Kidney (tissue), 14 donors: ENCODE results near the gene ZNF217. TPM values are rescaled to one million over a fixed set of nuclear protein-coding genes. Genes with fewer than 3 reads are reported as not detected.
"Not testable (repeated sequence)": the region's sequence is repeated elsewhere in the genome, so short reads cannot be mapped to it uniquely, and the experiment has no call there.

Experiments used
- DNase-seq, 5 donors: peaks; one replicate each; pipeline ENCODE4 v3.0.0-alpha.2; 2013 to 2020
- FAIRE-seq: peaks from 2 replicates; lab custom pipeline; 2012; peaks lifted over from hg19 to GRCh38; lab: Jason Lieb, UNC
- H3K27ac ChIP-seq, 2 donors: one replicate each; pipeline ENCODE4 v1.7.0; 2013; ENCODE audit warnings: low read depth in 2 of 2, low read length in 2 of 2, inconsistent platforms in 1 of 2
- H3K27me3 ChIP-seq: one replicate; pipeline ENCODE4 v1.7.1; 2013; ENCODE audit warnings: low read length, inconsistent platforms; ENCODE audit not compliant: control insufficient read depth, insufficient read depth
- H3K36me3 ChIP-seq, 3 donors: one replicate each; pipeline versions ENCODE4 v1.7.0 to v1.7.1; 2013; ENCODE audit warnings: low read length in 3 of 3, control low read depth in 1 of 3, inconsistent platforms in 1 of 3; ENCODE audit not compliant: insufficient read depth in 3 of 3, control insufficient read depth in 2 of 3
- H3K4me1 ChIP-seq, 3 donors: one replicate each; pipeline versions ENCODE4 v1.7.0 to v1.7.1; 2013; ENCODE audit warnings: low read length in 3 of 3, inconsistent platforms in 1 of 3, low read depth in 1 of 3; ENCODE audit not compliant: control insufficient read depth in 2 of 3, insufficient read depth in 2 of 3
- H3K4me3 ChIP-seq, 3 donors: one replicate each; pipeline versions ENCODE4 v1.7.0 to v1.8.1; 2013; ENCODE audit warnings: low read length in 3 of 3, control low read depth in 1 of 3, inconsistent platforms in 1 of 3
- H3K9ac ChIP-seq, 3 donors: one replicate each; pipeline versions ENCODE4 v1.7.0 to v1.7.1; 2013; ENCODE audit warnings: low read length in 3 of 3, control low read depth in 1 of 3, inconsistent platforms in 1 of 3
- H3K9me3 ChIP-seq, 3 donors: one replicate each; pipeline versions ENCODE4 v1.7.0 to v1.7.1; 2013; ENCODE audit warnings: low read length in 3 of 3, control low read depth in 1 of 3, inconsistent platforms in 1 of 3; ENCODE audit not compliant: control insufficient read depth in 2 of 3, insufficient read depth in 1 of 3
- CTCF ChIP-seq: IDR thresholded peaks from 3 replicates; pipeline ENCODE4 v1.5.1; 2012; ENCODE audit warnings: mild to moderate bottlenecking, moderate library complexity, borderline replicate concordance; ENCODE audit not compliant: insufficient read depth; ENCODE audit errors: extremely low read depth
- intact Hi-C: fragments of 100-400 bp; cut with DNase I; formaldehyde crosslinking; loops from one replicate; pipeline ENCODE4 v1.11.1; 2022
- polyA plus RNA-seq: library from polyadenylated mRNA; stranded (reverse); fragments of 350-450 nt; fragmentation: Illumina TruSeq; extraction: RNeasy Lipid Tissue Mini Kit (QIAGEN cat#74804); gene quantifications from one replicate; pipeline ENCODE4 v1.2.3, GENCODE V29; 2014; ENCODE audit warnings: low read depth, low replicate concordance; ENCODE audit not compliant: insufficient read depth
- total RNA-seq: library from RNA; stranded (reverse); fragmentation: NEBNext Ultra II Directional; extraction: Animal tissue kit (Norgen Biotek cat#: 25700); gene quantifications from one replicate; pipeline ENCODE4 v1.2.1, GENCODE V29; 2021
- donor health status: control.
- donor health status: control.
- donor health status: control.
- donor health status: control.
- donor health status: control.
- donor health status: DM: yes; HTN: yes; CAD: no.
- donor health status: Normal renal cell carcinoma (clear cell type).

The ZNF217 gene
- total and polyA plus RNA-seq, 2 donors from 2014 or later, result 5.0 to 60.9 TPM

GRCh38 chr20:53635221-53635620, 41.6 kb upstream of the ZNF217 start:
- Histone ChIP-seq H3K4me3 (no peak overlapping the region), H3K9ac (no peak overlapping the region), H3K4me1 (no peaks in the 10 kb centered on the region), H3K9me3 (no peaks in the 10 kb centered on the region), H3K27ac (no peak overlapping the region), H3K27me3 (no peaks in the 10 kb centered on the region), H3K36me3 (no peaks in the 10 kb centered on the region)
- DNase-seq, result peak in 1 of 5 donors; percentile 9
- no peak for TF ChIP-seq CTCF
- intact Hi-C loops, result no loop called here
- no peak for FAIRE-seq

DNA sequence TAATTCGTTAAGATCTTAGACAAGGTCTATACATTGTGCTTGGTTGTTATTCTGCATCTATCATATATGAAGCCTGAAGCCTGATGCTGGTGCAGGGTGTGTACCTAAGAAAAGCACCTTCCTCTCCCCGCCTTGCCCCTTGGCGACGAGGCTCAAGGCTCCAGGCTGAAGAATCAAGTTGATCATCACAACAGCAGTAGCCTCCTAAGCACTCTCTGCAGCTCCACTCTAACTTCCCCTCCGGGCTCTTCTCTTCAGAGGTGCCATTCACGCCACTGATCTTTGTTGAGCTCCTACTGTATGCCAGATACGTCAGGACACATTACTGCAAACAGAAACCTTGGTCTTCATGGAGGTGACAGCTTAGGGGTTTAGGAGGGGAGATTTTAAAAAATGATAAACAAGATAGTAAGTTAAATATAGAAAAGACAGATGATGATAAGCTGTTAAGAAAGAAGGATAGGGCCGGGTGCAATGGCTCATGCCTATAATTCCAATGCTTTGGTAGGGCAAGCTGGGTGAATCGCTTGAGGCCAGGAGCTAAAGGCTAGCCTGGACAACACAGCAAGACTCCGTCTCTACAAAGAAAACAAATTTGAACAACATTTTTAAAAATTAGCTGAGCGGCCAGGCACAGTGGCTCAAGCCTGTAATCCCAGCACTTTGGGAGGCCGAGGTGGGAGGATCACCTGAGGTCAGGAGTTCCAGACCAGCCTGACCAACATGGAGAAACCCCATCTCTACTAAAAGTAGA, 38.4 kb upstream of the ZNF217 start:
- no peaks in the 10 kb centered on the region for H3K9me3 ChIP-seq
- peak in 1 of 5 donors; percentile 5 for DNase-seq
- H3K36me3 ChIP-seq, result no peaks in the 10 kb centered on the region
- no peaks in the 10 kb centered on the region for H3K4me1 ChIP-seq
- intact Hi-C loops, result no loop called here
- FAIRE-seq, result no peak
- no peak overlapping the region for H3K4me3 ChIP-seq
- no peaks in the 10 kb centered on the region for H3K27me3 ChIP-seq
- H3K9ac ChIP-seq, result no peak overlapping the region
- no peak overlapping the region for H3K27ac ChIP-seq
- no peak for TF ChIP-seq CTCF

- Histone ChIP-seq H3K36me3 (no peaks in the 10 kb centered on the region), H3K4me3 (no peak overlapping the region), H3K27ac (no peak overlapping the region), H3K27me3 (no peaks in the 10 kb centered on the region), H3K9ac (no peak overlapping the region), H3K4me1 (no peaks in the 10 kb centered on the region), H3K9me3 (no peaks in the 10 kb centered on the region)
- FAIRE-seq, result no peak
- TF ChIP-seq CTCF, result no peak
- DNase-seq, result no peak
- intact Hi-C loops, result no loop called here
Observed at GRCh38 chr20:53629436-53629835, 35.8 kb upstream of the ZNF217 start.

DNA sequence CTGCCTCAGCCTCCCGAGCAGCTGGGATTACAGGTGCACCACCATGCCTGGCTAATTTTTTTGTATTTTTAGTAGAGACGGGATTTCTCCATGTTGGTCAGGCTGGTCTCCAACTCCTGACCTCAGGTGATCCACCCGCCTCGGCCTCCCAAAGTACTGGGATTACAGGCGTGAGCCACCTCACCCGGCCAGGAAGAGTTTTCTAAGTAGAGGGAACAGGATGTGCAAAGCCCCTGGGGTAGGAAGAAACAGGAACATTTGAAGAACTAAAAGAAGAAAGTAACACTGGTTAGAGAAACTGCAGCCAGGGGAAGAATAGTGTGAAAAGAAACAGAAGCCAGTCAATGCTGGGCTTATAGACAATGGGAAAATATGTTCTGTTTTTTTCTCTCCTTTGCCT, 35.1 kb upstream of the ZNF217 start:
- H3K27ac ChIP-seq, H3K4me1 ChIP-seq, H3K27me3 ChIP-seq, H3K9me3 ChIP-seq, DNase-seq, intact Hi-C loops, FAIRE-seq, H3K36me3 ChIP-seq, H3K9ac ChIP-seq, H3K4me3 ChIP-seq: not testable (repeated sequence)
